H1 (cell line): ENCODE results near the gene LTBR. TPM values are rescaled to one million over a fixed set of nuclear protein-coding genes. Genes with fewer than 3 reads are reported as not detected.

Experiments used
- CBX5 ChIP-seq: fragments of 300-800, 300-1000 bp; sonication (generic); IDR thresholded peaks from 2 replicates; pipeline ENCODE4 v1.7.1; 2016; ENCODE audit warnings: antibody characterized with exemption, low read length, low read depth
- JUN ChIP-seq: IDR thresholded peaks from 2 replicates; pipeline ENCODE4 v1.6.1; 2011; ENCODE audit warnings: low read depth, mild to moderate bottlenecking, improper control_type of control experiment, low read length
- NANOG ChIP-seq: IDR thresholded peaks from 2 replicates; pipeline ENCODE4 v1.6.1; 2011; ENCODE audit warnings: low read length, low read depth, mild to moderate bottlenecking, inconsistent platforms; ENCODE audit not compliant: insufficient read depth, poor library complexity, severe bottlenecking
- TEAD4 ChIP-seq: IDR thresholded peaks from 2 replicates; pipeline ENCODE4 v1.6.1; 2012; ENCODE audit warnings: low read depth, low read length, inconsistent platforms, mixed read lengths
- polyA plus RNA-seq, 7 experiments: library from polyadenylated mRNA; depleted of rRNA in 3 of 7; stranded (reverse) in 5 of 7; unstranded in 2 of 7; fragments of >200 nt in 5 of 7; fragments of 200-250 nt in 2 of 7; gene quantifications; 1 replicate in 5 of 7; 2 replicates in 1 of 7; 4 replicates in 1 of 7; pipeline versions ENCODE4 v1.2.1 to v1.2.3, GENCODE V29; 2011 to 2013; ENCODE audit warnings: missing spikeins in 2 of 7, mixed read lengths in 2 of 7
- total RNA-seq: library from RNA; stranded (reverse); fragmentation: NEBNext Ultra II Directional; extraction: Animal tissue kit (Norgen Biotek cat#: 25700); gene quantifications from 2 replicates; pipeline ENCODE4 v1.2.1, GENCODE V29; 2021

Gene LTBR
- total and polyA plus RNA-seq, 2 of the 8 experiments (the other 6 are each of a cell fraction or from before 2014, with no cell fraction given), result 5.1 to 6.3 TPM

GRCh38 chr12:6375269-6376078 lies 8.5 kb upstream of the LTBR start, which contains the start of gene SCNN1A (continued):
- peak; percentile 62; the same call in 1 of the 2 replicates for TF ChIP-seq JUN
- peak; percentile 58 for TF ChIP-seq NANOG
- peak; percentile 49; the same call in 1 of the 2 replicates for TF ChIP-seq TEAD4
- no peak for TF ChIP-seq CBX5
